ENCODE measurements around the gene ANKRD44.

The ANKRD44 gene

GRCh38 chr2:197101519-197101918 lies 209.1 kb downstream of the ANKRD44 start:
- DNase-seq = no peak

DNA sequence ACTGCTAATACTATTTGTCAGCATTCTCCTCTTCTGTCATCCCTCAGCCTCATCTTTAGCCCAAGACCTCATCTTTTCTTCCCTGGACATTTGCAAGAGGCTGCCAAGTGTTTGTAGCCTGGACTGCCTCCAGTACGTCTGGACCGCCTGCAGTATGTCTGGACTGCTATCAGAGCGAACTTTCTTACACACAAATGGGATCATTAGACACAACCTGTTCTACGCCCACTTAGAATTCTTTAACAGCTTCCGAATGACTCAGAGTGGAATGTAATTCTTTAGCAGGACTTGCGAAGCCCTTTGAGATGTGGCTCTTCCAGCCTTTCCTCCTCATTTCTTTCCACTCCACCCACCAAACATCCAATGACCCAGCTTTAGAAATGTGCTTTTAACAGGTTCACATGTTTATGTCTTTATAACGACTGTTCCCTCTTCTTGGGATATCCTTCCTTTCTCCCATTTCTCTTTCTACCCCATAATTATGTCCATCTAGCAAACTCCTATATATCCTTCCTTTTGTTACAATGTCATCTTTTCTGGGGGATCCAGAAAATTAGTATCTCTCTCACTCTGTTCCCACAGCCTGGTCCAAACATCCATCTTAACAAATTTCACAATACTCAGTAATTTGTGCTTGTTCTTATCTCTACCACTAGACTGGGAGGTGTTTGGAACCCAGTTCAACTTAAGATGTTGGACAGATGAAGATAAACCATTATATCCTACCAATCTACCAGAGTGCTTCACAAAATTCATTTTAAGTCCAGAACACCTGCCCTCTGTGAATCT lies 212.8 kb downstream of the ANKRD44 start:
- DNase-seq = no peak

DNA sequence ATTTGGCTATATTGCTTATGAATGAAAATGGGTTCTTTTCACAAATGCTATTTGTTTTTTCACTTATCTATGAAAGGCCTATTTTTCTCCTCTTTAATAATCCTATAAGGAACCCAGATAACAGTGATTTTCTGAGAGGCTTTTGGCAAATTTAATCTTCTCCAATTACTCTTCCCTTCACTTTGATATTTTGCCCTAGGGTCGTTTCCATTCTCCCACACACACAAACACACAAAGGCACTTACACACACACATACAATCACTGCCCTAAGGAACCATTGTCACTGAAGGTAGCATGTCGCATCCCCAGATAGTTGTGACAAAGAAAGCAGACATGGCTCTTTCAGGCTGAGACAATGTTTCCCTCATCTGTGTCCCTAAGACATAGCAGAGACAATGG lies 213.9 kb downstream of the ANKRD44 start:
- DNase-seq = no peak

- no peak for DNase-seq
Measured at GRCh38 chr2:197092431-197092830, 218.1 kb downstream of the ANKRD44 start.

- no peak for DNase-seq
Measured at GRCh38 chr2:197090742-197091367, 219.7 kb downstream of the ANKRD44 start.

DNA sequence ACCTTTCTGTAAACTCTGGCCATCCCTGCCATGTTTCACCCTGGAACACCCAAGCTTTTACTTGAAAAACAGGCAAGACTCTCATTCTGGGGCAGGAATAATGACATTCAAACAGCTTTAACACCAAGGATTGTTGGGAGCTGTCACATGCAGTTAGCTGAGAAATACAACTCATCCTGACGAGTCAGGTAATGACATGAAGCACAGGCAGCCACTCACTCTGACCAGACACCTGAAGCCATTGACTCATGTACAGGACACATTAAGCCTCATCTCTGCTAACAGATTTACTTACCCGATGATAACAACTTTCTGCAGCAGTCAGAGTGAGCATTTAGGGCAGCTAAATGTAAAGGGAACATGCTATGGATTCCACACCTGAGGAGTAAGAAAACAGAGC lies 220.9 kb downstream of the ANKRD44 start:
- DNase-seq = no peak

DNA sequence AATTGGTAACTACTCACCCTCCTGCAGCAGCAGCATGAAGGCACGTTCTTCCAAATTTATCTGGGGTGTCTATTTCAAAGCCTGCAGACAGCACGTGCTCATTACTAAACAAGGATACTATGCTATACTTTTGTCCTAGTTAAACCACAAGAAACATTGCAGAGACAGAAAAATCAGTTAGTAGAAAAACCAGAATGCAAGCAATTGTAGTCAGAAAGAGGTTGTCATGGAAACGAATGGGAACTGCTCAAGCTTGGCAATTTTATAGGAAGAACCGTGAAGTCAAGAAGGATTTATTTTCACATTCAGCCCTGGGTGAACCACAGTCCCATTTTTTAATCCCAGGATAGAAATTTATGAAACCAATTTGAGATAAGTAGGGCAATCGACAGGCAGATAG lies 221.9 kb downstream of the ANKRD44 start:
- DNase-seq = no peak

DNA sequence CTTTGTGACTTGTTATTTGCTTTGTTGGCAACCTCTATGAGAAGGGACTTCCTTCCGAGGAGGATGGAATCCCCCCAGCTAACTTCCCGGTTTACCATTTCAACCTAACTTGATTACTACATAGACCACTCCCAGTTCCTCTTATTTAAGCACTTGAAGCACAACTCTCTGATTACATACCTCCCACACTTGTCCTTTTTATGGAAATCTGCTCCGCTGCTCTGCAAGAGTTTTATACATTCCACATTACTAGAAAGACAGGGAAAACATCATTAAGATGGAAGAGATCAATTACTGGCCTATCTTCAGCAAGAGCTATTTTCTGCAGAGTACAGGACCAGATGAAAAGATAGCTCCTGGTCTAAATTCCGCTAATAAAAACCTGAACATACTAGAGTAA lies 224.1 kb downstream of the ANKRD44 start:
- DNase-seq = no peak

GRCh38 chr2:197085665-197086064 lies 224.9 kb downstream of the ANKRD44 start:
- no peak for DNase-seq

DNA sequence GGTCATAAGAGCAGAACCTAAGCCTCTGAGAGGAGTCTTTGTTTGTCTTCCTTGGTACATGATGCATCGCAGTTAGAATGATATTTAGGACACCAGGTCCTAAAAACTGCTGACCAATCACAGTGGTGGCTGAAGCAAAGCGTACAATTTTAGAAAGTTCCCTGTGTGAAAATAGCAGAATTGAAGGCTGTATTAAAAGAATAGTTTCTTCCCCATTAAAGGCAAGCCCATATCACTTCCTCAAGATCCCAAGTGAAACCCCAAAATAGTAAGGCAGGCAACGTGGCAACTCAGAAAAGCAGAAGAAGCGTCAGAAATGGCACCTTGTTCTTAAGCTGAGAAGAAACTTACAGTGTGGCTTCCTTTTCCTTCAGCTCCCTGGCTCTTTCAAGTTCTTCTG lies 229.3 kb downstream of the ANKRD44 start:
- DNase-seq = no peak

GRCh38 chr2:197080578-197081216 lies 229.9 kb downstream of the ANKRD44 start:
- DNase-seq = no peak

GRCh38 chr2:197079832-197080555 lies 230.6 kb downstream of the ANKRD44 start:
- DNase-seq = no peak

GRCh38 chr2:197079414-197079813 lies 231.2 kb downstream of the ANKRD44 start:
- no peak for DNase-seq

DNA sequence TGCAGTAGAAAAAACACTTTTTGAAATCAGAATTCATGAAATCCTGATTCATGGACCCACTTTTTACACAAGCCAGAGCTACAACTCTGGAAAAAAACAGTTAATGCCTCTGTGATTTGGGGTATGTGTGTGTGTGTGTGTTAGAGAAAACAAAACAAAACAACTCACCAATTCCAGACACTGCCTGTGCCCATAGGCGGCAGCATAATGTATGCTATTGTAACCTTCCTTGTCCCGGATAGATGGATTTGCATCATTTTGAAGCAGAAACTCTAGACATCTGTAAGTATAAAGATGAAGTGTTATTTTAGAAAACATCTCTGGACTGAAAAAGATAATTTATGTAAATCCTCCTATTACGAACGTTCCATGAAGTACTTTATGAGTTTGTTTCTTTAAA lies 232.0 kb downstream of the ANKRD44 start:
- DNase-seq = no peak

- DNase-seq = no peak
Measured at GRCh38 chr2:197077336-197077735, 233.2 kb downstream of the ANKRD44 start.

GRCh38 chr2:197076652-197077051 lies 233.9 kb downstream of the ANKRD44 start:
- no peak for DNase-seq

- no peak for DNase-seq
Measured at GRCh38 chr2:197075754-197076337, 234.7 kb downstream of the ANKRD44 start.

- DNase-seq = no peak
Measured at GRCh38 chr2:197075281-197075680, 235.3 kb downstream of the ANKRD44 start.

DNA sequence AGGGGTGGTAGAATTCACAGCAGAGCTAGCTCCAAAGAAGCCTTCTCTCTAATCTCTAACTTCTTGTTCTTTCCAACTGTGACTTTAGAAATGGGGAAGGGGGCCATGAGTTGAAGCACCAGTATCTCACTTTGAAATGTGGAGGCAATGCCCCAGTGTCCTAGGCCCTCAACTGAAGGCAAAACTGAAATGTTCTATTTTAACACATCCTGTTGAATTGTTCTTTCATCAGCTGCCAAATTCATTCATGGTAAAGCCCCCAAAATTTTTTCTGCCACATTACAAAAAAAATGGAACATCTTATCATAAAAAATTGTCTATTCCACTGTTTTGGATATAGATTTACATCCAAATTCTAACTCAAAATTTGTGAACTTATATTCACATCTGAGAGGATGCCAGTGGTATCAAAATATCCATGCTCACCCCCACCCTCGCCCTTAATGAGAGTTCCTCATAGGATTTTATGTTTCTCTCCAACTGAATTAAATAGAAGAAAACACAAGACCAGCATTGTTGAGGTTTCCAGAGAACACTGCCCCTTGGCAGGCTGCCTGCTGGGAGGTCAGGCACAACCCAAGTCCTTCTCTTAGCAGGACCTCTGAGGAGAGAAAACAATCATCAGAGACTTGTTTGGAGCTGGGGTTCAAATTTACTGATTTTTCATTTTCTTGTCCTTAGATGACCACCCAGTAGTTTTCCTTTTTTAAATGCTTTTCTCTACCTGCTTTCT lies 236.7 kb downstream of the ANKRD44 start:
- no peak for DNase-seq

- DNase-seq = no peak
Measured at GRCh38 chr2:197073270-197073669, 237.3 kb downstream of the ANKRD44 start.

GRCh38 chr2:197072533-197072932 lies 238.0 kb downstream of the ANKRD44 start:
- DNase-seq = no peak

GRCh38 chr2:197071790-197072436 lies 238.7 kb downstream of the ANKRD44 start:
- no peak for DNase-seq
